ENCODE measurements around the gene PPP2R2C. TPM values are rescaled to one million over a fixed set of nuclear protein-coding genes. Genes with fewer than 3 reads are reported as not detected.

Gene PPP2R2C
- total RNA-seq, 1 donor from 2014 or later = 10.8 TPM

- no peaks in the 10 kb centered on the region for H3K4me1 Mint-ChIP-seq (ENCODE audit: unreplicated experiment)
- peaks cover 5% of the 10 kb centered on the region for H3K9me3 Mint-ChIP-seq
- no peak for DNase-seq (ENCODE audit: extremely low spot score, unreplicated experiment)
- peaks cover 3% of the 10 kb centered on the region for H3K27me3 Mint-ChIP-seq
- H3K36me3 Mint-ChIP-seq = no peaks in the 10 kb centered on the region
- H3K27ac Mint-ChIP-seq = no peak overlapping the region
- H3K4me3 Mint-ChIP-seq = no peak overlapping the region
- TF ChIP-seq CTCF (conservative IDR thresholded peaks at IDR 0.05) = no peak
These were observed 55.7 kb downstream of the PPP2R2C start for GRCh38 chr4:6416518-6417286.

- Mint-ChIP-seq H3K4me1 (ENCODE audit: unreplicated experiment) (no peaks in the 10 kb centered on the region), H3K27ac (no peak overlapping the region), H3K36me3 (no peaks in the 10 kb centered on the region), H3K27me3 (peaks cover 3% of the 10 kb centered on the region), H3K4me3 (no peak overlapping the region), H3K9me3 (peaks cover 5% of the 10 kb centered on the region)
- DNase-seq (ENCODE audit: extremely low spot score, unreplicated experiment) = no peak
- no peak for TF ChIP-seq CTCF (conservative IDR thresholded peaks at IDR 0.05)
These were observed 57.2 kb downstream of the PPP2R2C start for GRCh38 chr4:6415031-6415705.

- no peak for TF ChIP-seq CTCF (conservative IDR thresholded peaks at IDR 0.05)
- Mint-ChIP-seq H3K27ac (no peak overlapping the region), H3K36me3 (no peaks in the 10 kb centered on the region), H3K27me3 (peaks cover 3% of the 10 kb centered on the region), H3K4me1 (ENCODE audit: unreplicated experiment) (no peaks in the 10 kb centered on the region), H3K9me3 (peaks cover 5% of the 10 kb centered on the region), H3K4me3 (no peak overlapping the region)
- no peak for DNase-seq (ENCODE audit: extremely low spot score, unreplicated experiment)
These were observed 57.8 kb downstream of the PPP2R2C start for GRCh38 chr4:6414578-6414977.

GRCh38 chr4:6410664-6411063, 61.8 kb downstream of the PPP2R2C start:
- Mint-ChIP-seq H3K27me3 (peaks cover 14% of the 10 kb centered on the region), H3K9me3 (peaks cover 5% of the 10 kb centered on the region), H3K27ac (no peak overlapping the region), H3K36me3 (no peaks in the 10 kb centered on the region), H3K4me1 (ENCODE audit: unreplicated experiment) (no peaks in the 10 kb centered on the region), H3K4me3 (no peak overlapping the region)
- no peak for DNase-seq (ENCODE audit: extremely low spot score, unreplicated experiment)
- no peak for TF ChIP-seq CTCF (conservative IDR thresholded peaks at IDR 0.05)

GRCh38 chr4:6410068-6410467, 62.3 kb downstream of the PPP2R2C start:
- Mint-ChIP-seq H3K4me1 (ENCODE audit: unreplicated experiment) (peaks cover 4% of the 10 kb centered on the region), H3K9me3 (peaks cover 5% of the 10 kb centered on the region), H3K27ac (no peak overlapping the region), H3K36me3 (no peaks in the 10 kb centered on the region), H3K4me3 (no peak overlapping the region), H3K27me3 (peaks cover 20% of the 10 kb centered on the region)
- DNase-seq (ENCODE audit: extremely low spot score, unreplicated experiment) = no peak
- TF ChIP-seq CTCF (conservative IDR thresholded peaks at IDR 0.05) = no peak
